ENCODE results near the gene CLDND1. TPM values are rescaled to one million over a fixed set of nuclear protein-coding genes. Genes with fewer than 3 reads are reported as not detected.

The CLDND1 gene
- total RNA-seq, 6 donors from 2014 or later = 23.9 to 91.2 (median 70.1) TPM

GRCh38 chr3:98534734-98535133 is 12.0 kb upstream of the CLDND1 start:
- H3K27ac ChIP-seq = no peak overlapping the region
- no peak for TF ChIP-seq CTCF (IDR thresholded peaks at IDR 0.05)
- no peak for TF ChIP-seq EP300 (IDR thresholded peaks at IDR 0.05)
- TF ChIP-seq POLR2AphosphoS5 (IDR thresholded peaks at IDR 0.05) = no peak
- no peak for TF ChIP-seq POLR2A (IDR thresholded peaks at IDR 0.05)
- H3K36me3 ChIP-seq = no peaks in the 10 kb centered on the region
- no peaks in the 10 kb centered on the region for H3K27me3 ChIP-seq
- 94% methylated on average over 1 of the region's 1 CpG for WGBS, 2 donors
- DNase-seq (no peak), ATAC-seq (ENCODE audit: low FRiP score in 2 of 2) (no peak)
- H3K4me3 ChIP-seq = no peak overlapping the region
- H3K9me3 ChIP-seq = no peaks in the 10 kb centered on the region
- H3K4me1 ChIP-seq = no peaks in the 10 kb centered on the region

GRCh38 chr3:98534168-98534567 is 11.5 kb upstream of the CLDND1 start:
- WGBS, 2 donors = 91 to 95% methylated on average over 2 of the region's 2 CpGs
- ATAC-seq (ENCODE audit: low FRiP score in 2 of 2) = no peak
- no peak overlapping the region for H3K4me3 ChIP-seq

GRCh38 chr3:98532709-98533571 is 10.2 kb upstream of the CLDND1 start:
- 90 to 93% methylated on average over 6 of the region's 6 CpGs for WGBS, 2 donors
- TF ChIP-seq EP300 (IDR thresholded peaks at IDR 0.05) = no peak
- TF ChIP-seq CTCF (IDR thresholded peaks at IDR 0.05) = no peak
- TF ChIP-seq POLR2AphosphoS5 (IDR thresholded peaks at IDR 0.05) = no peak
- no peak for TF ChIP-seq POLR2A (IDR thresholded peaks at IDR 0.05)
- Histone ChIP-seq H3K4me3 (no peak overlapping the region), H3K4me1 (no peaks in the 10 kb centered on the region), H3K9me3 (no peaks in the 10 kb centered on the region), H3K27ac (no peak overlapping the region), H3K36me3 (no peaks in the 10 kb centered on the region), H3K27me3 (no peaks in the 10 kb centered on the region)
- ATAC-seq (ENCODE audit: low FRiP score in 2 of 2) (no peak), DNase-seq (no peak)

More at GRCh38 chr3:98534168-98534567, 11.5 kb upstream of the CLDND1 start:
- no peak for DNase-seq
- no peaks in the 10 kb centered on the region for H3K9me3 ChIP-seq
- no peaks in the 10 kb centered on the region for H3K4me1 ChIP-seq
- TF ChIP-seq POLR2AphosphoS5 (IDR thresholded peaks at IDR 0.05) (no peak), POLR2A (IDR thresholded peaks at IDR 0.05) (no peak), CTCF (IDR thresholded peaks at IDR 0.05) (no peak), EP300 (IDR thresholded peaks at IDR 0.05) (no peak)
- no peaks in the 10 kb centered on the region for H3K36me3 ChIP-seq
- no peak overlapping the region for H3K27ac ChIP-seq
- H3K27me3 ChIP-seq = no peaks in the 10 kb centered on the region

GRCh38 chr3:98532275-98532637 is 9.6 kb upstream of the CLDND1 start:
- Histone ChIP-seq H3K9me3 (no peaks in the 10 kb centered on the region), H3K27ac (no peak overlapping the region), H3K4me3 (no peak overlapping the region), H3K27me3 (no peaks in the 10 kb centered on the region), H3K36me3 (no peaks in the 10 kb centered on the region), H3K4me1 (no peaks in the 10 kb centered on the region)
- 83% methylated on average over 5 of the region's 5 CpGs for WGBS, 2 donors
- DNase-seq (no peak), ATAC-seq (ENCODE audit: low FRiP score in 2 of 2) (peak in 1 of 2 donors; percentile 34)
- TF ChIP-seq EP300 (IDR thresholded peaks at IDR 0.05) (no peak), POLR2AphosphoS5 (IDR thresholded peaks at IDR 0.05) (no peak), CTCF (IDR thresholded peaks at IDR 0.05) (no peak), POLR2A (IDR thresholded peaks at IDR 0.05) (no peak)

Measured in upper lobe of left lung (tissue), 6 donors.